Stimulated activated CD8-positive, alpha-beta memory T cell treated with anti-CD3 and anti-CD28 coated beads, Interleukin-12 subunit alpha, Interleukin-12 subunit beta, amount 100 ng/mL, for 24 hours (primary cell): Measurements from ENCODE around the gene ATP2A2.
"Not testable (repeated sequence)": the region's sequence is repeated elsewhere in the genome, so short reads cannot be mapped to it uniquely, and the experiment has no call there.

Experiments used
- DNase-seq: peaks from one replicate; pipeline ENCODE4 v3.0.0-alpha.2; 2020; ENCODE audit errors: extremely low read depth

ATP2A2 gene

DNA sequence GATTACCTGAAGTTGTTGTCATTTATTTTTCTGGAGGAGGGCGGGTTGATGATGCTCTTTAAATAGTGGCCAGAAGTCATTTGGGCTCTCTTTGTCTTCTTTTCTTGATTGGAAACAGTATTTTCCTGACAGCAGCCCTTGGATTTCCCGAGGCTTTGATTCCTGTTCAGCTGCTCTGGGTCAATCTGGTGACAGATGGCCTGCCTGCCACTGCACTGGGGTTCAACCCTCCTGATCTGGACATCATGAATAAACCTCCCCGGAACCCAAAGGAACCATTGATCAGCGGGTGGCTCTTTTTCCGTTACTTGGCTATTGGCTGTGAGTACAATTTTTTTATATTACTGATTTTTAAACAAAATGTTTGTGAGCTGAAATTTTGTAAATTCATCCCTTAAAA, 62.1 kb downstream of the ATP2A2 start:
- DNase-seq = no peak

DNA sequence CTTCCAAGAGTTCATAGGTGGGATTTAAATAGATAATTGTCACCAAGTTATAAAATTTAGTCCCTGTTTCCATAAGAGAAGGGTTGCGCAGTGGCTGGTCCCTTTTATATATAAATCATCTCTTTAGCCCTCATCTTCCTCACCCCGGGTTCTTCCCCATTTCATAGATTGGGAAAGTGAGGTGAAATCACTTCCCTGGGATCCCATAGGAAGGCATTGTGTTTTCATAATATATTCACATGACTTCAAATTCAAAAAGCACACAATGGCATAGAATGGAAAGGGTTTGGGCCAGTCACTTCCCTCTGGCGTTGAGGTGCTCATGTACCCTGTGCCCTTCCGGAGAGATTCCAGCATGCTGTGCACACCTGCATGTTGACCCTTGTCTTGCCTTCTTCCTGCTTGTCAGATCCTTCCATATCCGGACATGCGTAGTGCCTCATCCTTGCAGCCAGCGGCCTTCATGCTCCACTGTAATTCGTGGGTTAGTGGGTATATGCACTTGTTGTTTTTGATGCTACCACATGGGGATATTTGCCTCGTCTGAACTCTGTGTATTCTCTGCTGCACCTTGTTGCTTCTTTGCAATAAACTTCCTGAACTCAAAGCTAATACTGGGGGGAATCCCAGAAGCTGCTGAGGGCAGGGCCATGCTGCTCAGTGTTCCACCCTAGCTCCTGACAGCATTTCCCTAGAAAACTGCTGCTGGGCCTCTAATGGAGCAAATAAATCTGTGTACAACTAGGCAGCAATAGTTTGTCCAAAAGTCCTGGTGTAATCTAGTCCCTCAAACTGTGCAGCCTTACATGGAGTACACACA, 62.9 kb downstream of the ATP2A2 start:
- no peak for DNase-seq

DNA sequence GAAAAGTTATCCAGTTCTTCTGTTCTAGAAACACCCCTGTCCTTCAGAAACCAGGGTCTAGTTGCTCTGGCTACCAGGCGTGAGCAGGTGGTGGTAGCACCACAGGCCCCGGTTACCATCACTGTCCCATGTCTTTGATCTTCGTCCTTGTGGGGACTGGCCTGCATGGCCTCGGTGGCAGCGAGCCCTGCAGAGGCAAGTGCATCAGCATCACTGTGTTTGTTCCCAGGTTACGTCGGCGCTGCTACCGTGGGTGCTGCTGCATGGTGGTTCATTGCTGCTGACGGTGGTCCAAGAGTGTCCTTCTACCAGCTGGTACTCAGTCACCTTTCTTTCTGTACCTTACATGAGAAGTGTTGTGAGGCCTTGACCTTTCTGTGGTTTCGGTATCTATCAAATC, 63.6 kb downstream of the ATP2A2 start:
- DNase-seq = no peak

DNA sequence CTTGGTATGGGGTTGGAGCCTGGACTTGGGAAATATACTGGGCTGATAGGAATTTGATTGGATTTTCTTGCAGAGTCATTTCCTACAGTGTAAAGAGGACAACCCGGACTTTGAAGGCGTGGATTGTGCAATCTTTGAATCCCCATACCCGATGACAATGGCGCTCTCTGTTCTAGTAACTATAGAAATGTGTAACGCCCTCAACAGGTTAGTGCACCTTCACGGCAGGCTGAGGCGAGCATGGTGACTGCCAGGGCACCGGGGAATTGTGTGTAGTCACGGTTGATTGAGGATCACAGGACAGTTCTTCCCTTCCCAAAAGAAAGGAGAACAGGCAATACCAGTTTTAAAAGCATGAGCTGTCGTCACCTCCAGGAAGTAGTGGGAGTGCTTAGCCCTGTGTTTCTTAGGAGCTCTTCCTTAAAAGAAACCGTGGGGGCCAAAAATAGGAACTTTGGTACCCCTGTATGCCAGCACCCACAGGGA, 64.2 kb downstream of the ATP2A2 start:
- no peak for DNase-seq

DNA sequence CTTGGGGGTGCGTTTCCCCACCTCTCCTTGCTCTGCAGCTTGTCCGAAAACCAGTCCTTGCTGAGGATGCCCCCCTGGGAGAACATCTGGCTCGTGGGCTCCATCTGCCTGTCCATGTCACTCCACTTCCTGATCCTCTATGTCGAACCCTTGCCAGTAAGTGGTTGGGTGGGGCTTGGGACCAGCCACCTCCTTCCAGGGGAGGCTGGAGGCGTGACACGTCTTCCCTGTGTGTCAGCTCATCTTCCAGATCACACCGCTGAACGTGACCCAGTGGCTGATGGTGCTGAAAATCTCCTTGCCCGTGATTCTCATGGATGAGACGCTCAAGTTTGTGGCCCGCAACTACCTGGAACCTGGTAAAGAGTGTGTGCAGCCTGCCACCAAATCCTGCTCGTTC, 64.9 kb downstream of the ATP2A2 start:
- DNase-seq = no peak

DNA sequence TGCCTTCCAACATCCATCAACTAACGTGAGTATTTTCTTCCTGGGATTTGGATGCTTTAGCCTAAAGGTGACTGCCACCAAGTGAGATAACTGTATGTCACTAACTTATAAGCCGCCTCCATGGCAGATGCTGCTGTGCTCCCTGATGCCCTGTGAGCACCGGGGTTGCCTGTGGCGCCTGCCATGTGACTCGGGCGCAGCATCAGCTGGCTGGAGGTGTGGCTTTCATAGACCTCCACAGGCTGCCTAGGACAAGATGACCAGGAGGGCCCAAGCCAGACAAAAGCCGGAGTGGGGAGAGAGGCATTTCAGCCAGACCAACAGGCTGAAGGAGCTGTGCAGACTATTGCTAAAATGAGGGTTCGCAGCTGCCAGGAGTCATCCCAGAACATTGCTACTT, 66.7 kb downstream of the ATP2A2 start:
- no peak for DNase-seq

DNA sequence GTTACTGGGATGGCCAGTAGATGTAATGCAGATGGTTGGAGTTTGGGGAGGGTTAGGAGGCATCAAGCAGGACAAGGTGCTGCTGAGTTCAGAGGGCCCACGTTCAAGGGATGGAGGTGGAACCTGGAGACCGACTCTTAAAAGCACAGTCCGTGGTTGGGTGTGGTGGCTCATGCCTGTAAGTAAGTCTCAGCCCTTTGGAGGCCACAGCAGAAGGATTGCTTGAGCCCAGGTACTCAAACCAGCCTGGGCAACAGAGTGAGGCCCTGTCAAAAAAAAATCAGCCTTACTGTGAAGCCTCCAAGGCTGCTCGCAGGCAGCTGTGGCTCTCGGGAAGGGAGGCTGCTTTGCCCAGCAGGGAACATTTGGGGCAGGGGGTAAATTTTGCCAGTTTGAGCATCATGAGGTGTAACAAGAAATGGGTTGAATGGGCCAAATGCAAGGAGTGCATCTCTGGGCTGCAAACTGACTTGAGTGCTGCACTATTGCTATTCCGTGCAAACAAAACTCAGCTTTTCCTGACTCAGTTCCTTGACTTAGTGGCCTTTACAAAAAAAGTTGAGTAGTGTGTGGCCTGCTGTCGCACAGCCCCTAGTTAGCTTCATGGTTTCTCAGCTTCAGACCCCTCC, 67.5 kb downstream of the ATP2A2 start:
- DNase-seq = no peak

DNA sequence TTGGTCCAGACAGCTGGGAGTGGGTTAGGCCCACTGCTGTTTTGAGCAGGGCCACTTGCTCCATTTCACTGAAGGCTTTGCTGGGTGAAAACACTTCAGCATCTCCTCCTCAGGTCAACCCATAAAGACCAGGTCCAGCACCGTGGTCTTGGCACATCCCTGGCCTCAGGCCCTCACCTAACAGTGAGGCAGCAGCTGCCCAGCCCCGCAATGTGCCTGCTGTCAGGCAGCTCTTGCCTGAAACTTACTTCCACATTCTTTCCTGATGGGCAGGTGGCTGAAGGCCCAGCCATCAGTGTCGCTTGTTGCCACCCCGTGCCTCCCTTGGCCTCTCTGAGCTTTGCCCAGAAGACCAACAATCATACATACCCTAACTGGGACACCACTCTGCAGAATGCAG, 68.0 kb downstream of the ATP2A2 start:
- DNase-seq = no peak

DNA sequence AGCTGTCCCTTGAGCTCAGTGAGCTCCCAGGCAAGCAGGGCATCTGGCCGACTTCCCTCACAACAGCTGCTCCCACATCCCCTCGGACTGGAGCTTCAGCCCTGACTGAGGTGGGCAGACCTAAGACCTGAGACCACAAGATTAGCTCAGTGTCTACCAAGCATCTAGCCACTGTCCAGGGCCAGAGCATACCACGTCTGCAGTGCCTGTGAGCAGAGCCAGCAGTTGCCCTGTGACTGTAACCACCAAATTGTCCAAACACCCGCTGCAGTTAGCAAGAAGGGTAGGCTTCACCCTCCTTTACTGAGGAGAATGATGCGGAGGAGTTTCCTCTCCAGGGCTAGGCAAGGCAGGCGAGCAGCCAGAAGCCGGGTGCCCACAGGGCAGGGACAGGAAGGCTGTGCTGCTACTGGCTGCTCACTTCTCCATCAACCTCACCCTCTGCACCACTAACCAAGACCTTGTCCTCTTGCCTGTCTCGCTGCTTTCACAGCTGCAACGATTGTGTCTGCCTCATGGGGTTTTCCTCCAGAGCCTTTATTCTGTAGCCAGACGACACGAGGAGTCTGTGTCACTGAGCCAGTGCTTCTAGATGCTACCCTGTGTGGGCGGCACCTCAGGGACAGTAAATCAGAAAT, 68.6 kb downstream of the ATP2A2 start:
- no peak for DNase-seq

DNA sequence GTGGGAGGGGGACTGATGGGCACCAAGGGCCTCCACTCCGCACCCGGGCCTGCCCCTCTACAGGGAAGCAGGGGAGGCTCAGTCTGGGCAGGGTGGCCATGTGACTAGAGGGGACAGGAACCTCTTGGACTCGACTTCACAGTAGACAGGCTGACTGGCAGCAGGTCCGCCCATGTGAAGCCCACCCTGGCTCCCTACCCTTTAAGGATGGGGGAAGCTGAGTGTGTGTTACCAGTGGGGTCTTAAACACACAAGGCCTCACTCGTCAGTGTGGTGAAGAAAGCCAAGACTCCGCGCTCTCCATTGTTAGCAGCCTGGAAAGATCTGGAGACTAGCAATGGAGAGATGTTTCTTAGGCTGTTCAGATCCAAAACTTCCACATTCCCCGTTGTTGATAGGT, 70.1 kb downstream of the ATP2A2 start:
- DNase-seq = no peak

DNA sequence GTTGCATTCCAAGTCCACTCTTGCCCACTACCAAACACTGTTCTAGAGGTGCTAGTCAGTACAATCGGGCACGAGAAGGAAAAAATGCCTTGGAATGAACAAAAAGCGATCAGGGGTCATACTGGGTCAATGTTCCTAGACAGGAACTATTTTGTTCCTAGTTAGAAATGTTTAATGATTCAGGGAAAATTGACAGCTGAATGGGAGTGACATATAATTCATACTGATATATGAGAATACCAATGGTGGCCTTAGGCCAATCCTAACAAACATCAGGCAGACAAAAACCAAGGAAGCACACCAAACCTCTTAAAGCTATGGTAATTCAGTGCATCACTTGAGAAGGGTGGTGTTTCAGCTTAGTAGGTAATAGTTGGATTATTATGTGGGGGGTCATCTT, 71.4 kb downstream of the ATP2A2 start:
- no peak for DNase-seq

DNA sequence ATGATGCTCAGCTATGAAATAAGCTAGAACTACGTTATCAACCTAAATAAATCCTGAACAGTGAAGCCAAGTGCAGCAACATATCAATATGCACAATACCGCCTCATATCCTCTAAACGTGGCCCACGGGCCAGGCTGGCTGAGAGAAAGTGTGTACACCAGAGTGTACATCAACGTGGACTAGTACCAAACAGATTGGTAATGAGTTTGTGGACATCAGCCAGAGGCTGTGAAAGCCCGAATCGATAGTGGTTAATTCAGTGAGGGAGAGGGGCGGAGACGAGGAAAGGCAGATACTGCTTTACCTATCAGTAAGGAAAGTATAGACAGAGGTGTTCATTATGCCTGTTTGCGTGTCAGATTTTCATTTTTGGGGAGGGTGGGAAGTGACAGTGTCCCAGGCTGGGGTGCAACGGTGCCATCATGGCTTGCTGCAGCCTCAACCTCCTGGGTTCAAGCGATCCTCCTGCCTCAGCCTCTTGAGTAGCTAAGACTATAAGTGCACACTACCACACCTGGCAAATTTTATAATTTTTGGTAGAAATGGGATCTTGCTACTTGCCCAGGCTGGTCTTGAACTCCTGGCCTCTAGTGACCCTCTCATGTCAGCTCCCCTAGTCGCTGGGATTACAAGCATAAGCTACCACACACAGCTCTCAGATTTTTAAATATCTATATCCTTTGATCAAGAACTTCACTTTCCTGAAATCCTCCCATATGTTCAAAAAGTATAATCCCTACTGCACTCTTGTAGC, 72.3 kb downstream of the ATP2A2 start:
- no peak for DNase-seq

DNA sequence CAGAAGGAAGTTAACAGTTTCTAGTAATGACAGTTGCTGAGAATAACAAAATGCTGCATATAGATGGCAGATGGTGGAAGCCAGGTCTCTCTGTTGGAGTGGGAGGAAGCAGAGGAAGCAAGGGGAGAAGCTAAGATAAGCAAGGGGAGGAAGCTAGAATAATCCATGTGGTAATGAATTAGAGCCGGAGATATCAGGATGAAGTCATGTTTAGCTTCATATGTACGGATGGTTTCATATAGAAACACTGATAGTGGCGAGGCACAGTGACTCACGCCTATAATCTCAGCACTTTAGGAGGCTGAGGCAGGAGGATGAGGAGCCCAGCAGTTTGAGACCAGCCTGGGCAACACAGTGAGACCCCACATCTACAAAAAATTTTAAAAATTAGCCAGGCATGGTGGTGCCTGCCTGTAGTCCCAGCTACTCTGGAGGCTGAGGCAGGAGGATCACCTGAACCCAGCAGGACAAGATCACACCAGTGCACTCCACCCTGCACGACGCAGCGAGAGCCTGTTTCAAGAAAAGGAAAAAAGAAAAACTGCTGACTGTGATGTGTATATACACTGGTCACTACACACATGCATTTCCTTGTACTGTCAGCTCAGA, 73.2 kb downstream of the ATP2A2 start:
- DNase-seq = no peak

DNA sequence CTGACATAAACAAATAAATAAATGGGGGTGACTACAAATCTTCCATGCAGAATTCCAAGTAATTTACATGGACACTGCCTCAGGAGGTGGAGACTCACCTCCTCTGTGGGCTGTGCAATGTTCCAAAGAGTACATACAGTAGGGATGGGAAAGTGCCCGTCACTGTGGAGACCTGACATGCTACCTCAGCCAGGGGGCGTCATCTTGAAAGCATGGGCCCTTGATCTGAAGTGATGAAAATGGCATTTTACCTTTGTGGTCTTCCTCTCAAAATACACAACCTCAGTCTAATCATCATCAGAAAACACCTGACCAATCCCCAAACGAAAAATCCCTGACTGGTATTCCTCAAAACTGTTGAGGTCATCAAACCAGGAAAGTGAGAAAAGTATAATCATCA, 74.0 kb downstream of the ATP2A2 start:
- no peak for DNase-seq

DNA sequence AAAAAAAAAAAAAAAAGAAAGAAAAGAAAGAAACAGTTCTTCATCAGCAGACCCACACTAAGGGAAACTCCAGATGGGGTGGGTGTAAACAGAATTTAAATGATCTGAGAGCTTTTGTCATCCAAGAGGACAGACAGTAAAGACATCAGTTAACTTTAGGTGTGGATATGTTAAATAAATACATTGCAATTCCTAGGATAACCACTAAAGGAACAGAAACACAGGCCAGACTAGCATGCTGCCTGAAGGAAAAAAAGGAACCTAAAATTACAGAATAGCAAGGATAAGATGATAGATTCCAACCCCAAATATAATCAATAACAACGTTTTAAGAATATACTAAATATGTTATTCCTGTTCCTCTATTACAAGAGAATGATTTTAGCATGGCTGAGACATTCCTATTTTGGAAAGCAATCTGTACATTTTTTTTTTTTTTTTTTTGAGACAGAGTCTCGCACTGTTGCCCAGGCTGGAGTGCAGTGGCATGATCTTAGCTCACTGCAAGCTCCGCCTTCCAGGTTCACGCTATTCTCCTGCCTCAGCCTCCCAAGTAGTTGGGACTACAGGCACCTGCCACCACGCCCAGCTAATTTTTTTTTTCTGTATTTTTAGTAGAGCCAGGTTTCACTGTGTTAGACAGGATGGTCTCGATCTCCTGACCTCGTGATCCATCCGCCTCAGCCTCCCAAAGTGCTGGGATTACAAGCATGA, 77.5 kb downstream of the ATP2A2 start:
- DNase-seq = not testable (repeated sequence)

DNA sequence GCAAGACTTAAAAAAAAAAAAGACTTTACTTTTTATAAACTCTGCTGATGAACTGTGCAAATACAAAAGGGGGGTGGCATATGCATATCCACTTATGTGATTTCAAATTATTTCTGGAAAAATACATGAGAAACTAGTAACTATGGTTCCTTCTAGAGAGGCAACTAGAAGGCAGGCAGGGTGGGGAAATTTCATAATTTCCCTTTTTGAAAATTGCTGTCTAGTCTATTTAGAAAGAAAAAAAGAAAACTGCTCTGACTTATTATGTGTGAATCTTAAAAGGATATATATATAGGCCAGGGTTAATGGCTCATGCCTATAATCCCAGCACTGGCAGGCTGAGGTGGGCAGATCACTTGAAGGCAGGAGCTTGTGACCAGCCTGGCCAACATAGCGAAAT, 80.2 kb downstream of the ATP2A2 start:
- DNase-seq = no peak

DNA sequence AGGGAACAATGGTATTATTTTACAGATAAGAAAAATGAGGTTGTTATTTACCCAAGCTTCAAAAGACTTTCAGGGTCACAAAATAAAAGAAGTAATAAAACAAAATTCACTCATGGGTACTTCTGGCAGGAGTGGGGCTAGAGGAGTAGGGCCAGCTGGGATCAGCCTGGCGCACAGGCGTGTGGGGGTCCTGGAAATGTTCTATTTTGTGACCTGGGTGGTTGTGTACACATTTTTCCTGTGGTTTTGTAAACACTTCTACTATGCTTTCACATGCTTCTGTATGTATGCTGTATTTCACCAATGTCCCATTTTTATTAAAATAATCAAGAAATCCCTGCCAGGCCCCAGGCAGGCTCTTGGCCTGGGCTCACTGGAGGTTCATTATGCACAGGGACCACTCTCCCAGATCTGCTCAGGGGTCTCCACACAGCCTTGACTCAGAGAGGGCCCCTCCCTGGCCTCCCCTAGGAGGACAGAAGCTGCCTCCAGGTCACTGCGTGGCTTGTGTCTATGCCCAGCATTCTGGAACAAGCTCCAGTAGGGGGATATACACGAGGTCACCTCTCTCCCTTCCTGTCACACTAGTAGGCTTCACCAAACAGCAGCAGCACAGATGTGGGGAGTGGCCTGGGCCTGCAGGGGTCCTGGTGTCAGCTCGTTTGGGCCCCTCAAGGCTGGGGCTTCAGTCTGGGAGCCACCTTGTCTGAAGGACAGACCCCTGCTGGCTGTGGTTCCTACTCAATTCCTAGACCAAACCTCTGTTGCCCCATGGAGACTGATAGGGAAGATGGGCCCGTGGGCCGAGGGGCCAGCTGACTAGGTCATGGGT, 84.7 kb downstream of the ATP2A2 start:
- DNase-seq = no peak

DNA sequence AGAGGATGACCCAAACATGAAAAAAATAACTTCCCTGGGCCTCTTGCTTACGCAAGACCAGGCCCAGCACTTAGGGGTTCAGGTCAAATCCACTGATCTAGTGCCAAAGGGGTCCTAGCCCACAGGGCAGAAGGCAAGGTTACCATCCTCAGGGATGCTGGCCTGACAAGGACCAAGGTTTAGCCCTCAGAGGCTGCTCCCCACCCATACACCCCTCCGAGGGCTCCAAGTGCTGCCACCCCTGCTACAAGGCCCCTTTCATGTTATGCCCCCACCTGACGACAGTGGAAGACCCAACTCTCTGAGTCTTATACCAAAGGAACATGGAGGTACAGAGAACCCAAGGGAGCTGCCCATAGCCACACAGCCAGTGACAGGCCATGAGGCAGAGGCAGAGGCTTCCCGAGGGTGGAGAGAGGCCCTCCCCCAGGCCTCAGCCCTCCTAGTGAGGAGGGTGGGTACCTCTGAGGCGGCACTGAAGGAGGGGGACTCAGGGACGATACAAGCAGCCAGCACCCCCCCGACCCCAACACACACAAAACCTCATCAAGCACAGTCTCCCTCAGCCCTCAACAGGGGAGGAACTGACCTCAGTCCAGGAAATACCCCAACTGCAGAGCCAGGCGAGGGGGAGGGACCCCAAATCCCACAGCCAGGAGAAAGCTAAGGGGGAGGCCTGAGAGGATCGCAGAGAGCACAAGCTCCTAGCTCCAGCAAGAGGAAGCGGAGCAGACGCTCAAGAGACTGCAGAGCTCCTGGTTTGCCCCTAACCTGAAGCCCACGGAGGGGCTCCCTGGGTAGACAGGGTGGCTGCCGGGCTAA, 85.5 kb downstream of the ATP2A2 start:
- DNase-seq = no peak

DNA sequence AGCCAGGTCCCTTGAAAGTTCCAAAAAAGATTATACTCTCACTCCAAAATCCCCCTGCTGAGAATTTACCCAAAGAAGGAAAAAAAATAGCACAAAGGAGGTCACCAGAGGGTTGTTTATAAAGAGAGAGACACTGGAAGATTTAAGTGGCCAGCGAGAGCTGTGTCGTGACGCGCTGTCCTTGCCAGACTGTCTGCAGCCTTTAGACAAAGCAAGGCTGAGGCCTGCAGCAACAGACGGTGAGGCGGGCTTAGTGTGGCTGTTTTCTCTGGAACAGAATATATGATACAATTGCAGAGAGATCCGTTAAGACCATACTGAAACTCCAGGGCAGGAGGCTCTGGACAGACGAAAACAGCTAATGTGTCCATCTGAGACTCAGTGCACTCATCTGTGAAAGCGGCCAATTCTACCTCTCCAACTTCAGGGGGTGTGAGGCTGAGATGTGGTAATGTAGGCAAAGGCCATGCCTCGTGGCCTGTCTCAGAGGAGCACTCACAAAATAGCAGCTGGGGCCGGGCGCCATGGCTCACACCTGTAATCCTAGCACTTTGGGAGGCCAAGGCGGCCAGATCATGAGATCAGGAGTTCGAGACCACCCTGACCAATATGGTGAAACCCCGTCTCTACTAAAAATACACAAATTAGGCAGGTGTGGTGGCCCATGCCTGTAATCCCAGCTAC, 86.3 kb downstream of the ATP2A2 start:
- DNase-seq = no peak
